ENCODE measurements around the gene ZNF384.

ZNF384 gene

DNA sequence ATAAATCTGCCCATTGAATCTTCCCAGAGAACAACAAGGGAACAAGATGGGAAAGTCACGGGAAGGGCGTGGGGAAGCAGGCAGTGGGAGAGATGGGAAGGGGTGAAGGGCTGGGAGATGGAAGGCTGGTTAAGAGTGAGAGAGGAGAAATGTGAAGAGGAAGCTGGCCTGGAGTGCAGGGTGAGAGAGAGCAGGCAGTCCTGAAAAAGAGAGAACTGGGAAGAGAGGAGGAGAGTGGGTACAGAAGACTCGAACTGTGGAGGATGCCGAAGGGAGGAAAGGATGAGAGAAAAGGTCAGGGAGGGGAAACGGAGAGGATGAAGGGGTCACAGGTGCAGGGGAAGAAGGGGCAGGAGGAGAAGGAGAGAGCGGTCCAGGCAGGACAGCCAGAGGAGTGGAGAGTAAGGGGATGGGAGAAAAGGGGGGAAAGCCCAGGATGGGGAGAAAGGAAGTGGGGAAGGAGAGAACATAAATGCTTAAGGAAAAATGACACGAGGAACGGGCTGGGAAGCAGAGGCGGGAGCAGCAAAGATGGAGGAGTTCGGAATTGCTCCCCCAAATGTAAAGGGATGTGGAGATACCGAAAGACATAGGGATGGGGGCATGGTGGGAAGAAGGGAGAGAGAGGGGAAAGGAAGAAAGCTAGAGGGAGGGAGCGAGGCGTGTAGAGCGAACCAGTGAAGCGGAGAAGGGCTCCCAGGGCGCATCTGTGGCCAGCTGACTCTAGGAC lies 10.2 kb upstream of the ZNF384 start:
- DNase-seq (ENCODE audit: low spot score) = no peak

DNA sequence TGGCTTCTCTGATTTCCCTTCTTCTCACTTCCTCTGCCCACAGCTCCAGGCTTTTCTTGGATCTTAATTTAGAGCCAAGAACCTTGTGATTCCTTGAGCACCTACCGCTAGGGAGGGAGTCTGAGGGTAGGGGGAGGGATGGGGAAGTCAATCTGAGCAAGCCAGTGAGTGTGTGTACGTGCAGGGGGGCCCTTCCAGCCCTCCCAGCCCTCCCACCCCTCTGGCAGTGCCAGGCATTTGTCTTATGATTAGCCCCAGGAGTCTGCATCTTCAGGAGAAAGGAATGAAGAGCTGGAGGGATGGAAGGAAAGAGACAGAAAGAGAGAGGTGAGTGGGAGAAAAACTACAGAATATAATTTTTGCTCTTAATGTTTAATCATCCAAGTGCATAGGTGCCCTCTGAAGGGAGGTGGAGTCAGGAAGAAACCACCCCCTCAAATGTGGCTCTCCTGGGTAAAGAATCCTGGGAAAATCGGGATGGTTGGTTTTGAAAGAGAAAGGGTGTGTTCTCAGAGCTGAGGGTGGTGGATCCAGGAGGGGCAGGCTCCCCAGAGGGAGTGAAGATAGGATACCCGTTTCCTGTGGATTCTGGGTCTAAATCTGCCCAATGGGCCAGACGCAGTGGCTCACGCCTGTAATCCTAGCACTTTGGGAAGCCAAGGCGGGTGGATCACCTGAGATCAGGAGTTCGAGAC lies 9.3 kb upstream of the ZNF384 start:
- DNase-seq (ENCODE audit: low spot score) = no peak

DNA sequence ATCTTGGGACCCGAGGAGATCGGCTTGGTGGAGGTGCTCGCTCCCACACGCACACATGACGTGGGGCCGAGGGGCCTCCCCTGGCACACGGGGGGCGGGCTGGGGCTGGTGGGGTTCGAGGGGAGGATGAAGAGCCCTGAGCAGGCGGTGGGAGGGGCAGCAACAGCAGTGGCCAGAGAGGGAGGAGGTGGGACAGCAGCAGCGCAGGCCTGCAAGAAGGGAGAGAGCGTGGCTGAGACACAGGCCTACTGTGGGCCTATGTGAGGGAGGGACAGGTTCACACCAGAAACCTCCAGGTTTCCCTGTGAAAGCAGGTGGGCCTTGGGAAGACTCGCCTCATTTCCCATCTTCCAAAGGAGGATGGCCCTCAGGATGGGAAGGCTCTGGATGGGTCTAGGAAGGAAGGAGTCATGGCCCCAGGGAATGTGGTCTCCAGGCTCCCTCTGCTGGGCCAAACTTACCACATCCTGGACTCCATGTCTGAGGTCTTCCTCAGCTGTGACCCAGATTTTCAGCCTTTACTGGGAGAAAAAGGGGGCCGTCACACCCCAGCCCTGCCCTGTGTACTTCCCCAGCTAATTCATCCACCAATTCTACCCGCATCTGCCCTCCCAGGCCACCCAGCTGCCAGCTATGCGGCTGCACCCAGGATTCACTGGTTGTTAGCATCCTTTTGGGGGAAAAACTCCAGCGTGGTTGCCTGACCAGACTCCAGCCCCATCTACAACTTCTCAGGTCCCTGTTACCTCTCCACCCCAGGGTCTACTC lies 8.6 kb upstream of the ZNF384 start:
- peak; percentile 77 for DNase-seq (ENCODE audit: low spot score)

DNA sequence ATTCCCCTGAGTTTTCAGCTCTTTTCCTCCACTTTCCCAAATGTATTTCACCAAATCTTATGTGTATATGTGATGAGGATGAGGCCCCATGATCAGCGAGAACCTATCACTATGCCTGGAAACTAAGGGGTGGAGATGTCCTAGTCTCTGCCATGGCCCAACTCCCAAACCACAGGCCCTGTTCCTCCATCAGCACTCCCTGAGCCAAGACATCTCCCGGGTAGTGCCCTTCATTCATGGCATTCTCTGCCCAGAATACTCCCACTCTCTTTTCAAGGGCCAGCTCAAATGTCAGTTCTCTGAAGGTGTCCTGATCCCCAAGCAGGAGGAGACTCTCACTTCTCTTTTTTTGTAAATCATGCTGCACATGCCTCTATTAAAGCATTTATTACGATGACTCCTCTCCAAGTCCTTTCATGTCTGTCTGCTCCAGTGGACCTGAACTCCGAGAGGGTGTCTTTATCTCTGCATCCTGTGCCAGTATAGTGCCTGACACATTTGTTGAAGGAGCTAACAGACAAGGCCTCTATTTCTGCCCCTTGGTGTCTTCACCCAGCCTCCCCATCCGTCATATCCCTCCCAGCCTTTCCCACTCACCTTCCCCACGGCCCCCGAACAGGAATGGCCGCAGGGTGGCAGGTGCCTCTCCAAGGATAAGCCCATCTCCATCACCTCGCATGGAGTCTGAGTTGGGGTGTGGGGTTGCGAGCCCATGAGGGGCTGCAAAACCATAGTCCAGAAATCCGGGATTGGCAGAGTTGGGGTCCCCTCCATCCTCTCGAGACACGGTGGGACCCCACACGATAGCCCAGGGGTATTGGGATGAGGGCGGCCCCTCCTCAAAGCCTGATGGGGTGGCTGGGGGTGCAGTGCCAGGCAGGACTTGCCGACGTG lies 7.8 kb upstream of the ZNF384 start:
- DNase-seq (ENCODE audit: low spot score) = no peak

DNA sequence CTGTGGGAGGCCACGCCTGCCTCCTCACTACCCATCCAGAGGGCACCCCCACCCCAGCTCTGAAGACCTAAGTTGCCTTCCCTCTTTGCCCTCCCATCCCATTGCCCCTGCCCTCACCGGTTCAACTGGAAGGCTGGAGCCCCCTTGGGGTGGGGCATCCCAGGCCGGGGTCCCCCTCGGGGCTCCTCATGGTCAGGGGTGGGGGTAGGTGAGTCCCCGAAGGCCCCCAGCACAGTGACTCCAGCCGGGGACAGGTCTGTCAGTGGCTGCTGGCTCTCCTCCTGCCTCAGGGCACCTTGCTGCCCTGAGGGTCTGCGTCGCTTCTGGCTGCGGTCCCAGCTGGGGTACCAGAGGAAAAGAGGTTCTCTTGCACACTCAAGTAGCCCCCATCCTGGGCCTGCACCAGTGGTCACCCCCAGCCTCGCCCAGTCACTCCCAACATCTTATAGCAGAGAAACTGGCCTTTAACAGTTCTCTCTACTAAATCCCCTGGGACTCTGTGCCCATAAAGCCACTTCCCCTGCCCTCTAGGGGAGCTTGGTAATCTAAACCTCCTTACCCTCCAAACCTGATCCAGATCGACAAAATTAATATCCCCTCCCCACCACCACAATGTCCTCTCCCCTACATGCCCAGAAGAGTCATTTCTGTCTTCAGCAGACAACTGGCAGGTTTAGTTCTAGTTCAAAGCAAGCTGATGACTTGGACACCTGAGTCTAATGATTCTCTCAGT lies 6.3 kb upstream of the ZNF384 start:
- no peak for DNase-seq (ENCODE audit: low spot score)

DNA sequence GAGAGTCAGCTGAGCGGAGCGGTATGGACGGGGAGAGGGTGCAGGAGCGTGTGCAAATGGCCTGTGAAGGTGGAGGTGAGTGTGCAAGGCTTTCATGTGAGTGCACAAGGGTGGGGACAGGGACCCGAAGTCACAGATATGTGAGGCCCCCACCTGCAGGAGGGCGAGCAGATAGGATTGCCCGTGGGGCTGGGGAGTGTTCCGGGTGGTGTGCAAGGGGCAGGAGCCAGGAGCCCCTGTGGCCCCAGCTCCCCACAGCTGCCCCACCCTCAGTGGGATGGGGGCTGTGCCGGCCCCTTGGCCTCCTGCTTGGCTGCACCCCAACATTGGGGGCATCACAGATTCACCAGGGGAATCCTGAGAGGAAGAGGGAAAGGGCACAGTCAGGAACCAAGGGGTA lies 5.5 kb upstream of the ZNF384 start:
- DNase-seq (ENCODE audit: low spot score) = no peak

DNA sequence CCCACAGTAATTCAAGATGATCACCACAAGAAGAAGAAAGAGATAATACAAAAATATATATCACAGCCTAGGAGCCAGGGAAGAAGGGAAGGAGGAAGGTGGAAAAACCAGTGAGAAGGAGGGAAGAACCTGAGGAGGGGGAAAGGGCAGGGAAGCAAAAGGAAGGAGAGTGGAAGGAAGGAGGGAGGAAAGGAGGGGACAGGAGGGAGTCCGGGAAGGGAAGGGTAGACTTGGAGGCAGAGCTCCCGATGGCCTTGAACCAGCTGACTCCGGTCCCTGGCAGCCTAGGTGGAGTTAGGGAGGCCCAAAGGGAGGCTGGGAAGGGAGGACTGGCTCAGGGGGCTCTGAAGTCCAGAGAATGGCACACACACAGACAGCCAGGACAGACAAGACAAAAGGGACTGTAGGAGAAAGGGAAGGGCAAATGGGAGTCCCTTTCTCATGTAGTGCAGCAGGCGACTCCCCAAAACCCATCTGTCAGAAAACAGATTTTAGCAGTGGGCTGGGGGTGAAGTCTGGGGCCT lies 4.7 kb upstream of the ZNF384 start:
- DNase-seq (ENCODE audit: low spot score) = no peak

DNA sequence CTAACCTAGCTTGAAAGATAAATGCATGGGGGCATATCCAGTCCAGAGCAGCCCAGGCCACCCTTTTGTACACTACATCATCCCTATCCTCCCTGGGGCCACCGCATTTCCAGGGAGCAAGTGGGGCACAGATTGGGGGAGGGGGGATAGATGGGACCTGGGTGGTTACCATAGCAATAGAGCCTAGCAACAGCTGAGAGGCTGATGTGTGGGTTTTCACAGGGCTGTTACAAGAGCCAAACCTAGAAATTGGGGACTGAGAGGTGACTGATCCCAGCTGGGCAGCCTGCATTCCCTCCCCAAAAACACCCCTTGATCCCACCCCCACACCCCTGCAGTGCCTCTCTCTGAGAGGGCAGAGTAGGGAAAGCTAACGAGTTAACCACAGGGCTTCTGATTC lies 3.7 kb upstream of the ZNF384 start:
- DNase-seq (ENCODE audit: low spot score) = no peak

DNA sequence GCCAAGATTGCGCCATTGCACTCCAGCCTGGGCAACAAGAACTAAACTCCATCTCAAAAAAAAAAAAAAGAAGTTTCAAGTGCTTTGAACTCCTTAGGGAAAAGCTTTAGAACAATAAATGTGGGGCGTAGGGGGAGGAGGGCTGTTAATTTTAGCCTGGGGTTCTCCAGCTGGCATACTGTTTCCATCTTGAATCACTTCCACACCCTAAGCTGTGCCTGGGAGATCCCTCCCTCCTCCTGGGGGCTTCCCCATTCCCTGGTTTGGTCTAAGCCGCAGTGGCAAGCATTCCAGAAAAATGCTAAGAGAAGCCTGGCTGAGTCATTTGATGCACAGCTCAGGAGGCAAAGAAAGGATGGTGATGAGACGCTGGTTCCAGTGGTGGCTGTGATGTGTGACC lies 2.3 kb upstream of the ZNF384 start:
- no peak for DNase-seq (ENCODE audit: low spot score)

DNA sequence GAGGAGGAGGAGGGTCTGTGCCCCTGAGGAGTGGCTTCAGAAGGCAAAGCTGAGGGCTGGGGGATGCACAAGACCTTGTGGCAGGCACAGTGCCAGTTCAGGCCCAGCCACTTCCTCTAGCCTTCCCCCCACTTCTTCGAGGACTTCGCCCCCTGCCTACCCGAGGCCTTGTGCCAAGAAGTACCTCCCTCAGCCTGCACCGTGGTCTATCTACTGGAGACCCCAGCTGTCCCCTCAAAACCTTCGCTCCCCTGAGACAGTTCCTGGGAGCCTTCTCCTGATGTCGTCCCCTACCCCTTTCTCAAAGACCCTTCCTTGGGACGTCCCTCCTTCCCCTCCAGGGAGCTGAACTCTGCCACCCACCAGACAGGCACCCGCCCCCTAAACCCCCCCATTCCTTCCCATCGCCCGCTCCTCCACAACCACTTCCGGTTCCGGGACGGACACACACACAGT lies 604 bp downstream of the ZNF384 start:
- no peak for DNase-seq (ENCODE audit: low spot score)

DNA sequence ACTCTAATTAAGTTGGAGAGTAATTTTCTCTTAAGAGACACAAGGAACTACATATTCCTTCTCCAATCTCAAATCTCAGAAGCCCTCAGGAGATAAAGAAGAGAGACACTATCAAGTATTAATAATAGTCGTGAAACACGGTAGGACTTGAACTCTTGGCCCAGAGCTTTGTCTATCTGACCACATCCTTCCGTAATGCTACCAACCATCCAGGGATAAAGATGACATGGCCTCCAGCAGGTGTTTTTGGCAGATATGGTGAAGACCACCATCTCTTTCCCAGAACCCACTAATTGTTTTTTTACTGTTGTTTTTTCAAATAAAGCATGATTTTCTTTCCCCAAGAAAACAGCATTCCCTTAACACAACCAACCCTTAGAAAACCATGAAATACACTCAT lies 3.4 kb downstream of the ZNF384 start:
- DNase-seq (ENCODE audit: low spot score) = no peak

DNA sequence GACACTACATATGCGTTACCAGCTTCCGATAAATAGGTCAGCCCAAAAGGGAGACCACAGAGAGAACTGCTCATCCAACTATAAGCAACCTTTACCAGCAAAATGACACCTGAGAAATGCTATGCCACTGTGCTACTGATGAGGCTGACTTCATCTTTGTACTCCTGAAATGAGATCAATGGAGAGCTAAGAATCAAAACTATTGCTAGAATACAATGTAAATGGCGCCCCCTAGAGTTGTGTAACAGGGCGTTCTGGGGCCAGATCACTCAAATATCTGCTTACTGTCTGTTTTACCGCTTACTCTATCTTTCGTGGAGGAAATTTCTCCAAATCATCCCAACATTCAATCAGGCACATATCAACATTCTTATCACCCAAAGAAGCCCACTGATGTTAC lies 4.6 kb downstream of the ZNF384 start:
- DNase-seq (ENCODE audit: low spot score) = peak; percentile 57

DNA sequence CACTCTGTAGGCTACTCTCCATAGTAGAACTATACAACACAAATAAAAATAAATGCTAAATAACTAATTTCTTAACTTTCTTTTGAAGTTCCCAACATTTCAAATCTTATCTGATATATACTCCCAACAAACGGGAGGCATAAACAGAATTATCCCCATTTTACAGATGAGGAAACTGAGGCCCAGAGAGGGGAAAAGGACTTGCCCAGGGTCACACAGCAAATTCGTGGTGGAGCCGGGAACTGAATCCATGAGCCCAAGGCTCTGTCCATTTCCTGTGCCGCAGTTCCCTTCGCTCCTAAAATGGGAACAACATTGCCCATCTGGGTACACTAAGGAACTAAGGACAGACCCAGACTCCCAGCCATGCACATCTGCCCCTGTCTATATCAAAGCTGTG lies 12.2 kb downstream of the ZNF384 start:
- no peak for DNase-seq (ENCODE audit: low spot score)

DNA sequence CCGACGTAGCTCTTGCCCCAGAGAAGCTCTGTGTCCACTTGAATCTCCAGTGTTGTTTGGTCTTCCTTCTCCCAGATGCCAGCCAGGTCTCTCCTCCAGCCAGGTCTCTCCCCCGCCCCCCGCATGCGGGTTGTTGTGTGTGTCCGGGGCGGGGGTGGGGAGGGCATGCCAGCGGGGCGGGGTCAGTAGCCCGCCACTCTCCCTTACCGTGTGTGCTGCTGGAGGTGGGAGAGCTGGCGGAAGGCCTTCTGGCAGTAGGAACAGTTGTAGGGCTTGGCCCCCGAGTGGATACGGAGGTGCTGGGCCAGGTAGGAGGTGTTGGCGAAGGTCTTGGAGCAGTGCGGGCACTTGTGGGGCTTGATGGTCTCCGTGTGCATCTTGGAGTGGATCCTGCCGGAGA lies 17.0 kb downstream of the ZNF384 start:
- no peak for DNase-seq (ENCODE audit: low spot score)

DNA sequence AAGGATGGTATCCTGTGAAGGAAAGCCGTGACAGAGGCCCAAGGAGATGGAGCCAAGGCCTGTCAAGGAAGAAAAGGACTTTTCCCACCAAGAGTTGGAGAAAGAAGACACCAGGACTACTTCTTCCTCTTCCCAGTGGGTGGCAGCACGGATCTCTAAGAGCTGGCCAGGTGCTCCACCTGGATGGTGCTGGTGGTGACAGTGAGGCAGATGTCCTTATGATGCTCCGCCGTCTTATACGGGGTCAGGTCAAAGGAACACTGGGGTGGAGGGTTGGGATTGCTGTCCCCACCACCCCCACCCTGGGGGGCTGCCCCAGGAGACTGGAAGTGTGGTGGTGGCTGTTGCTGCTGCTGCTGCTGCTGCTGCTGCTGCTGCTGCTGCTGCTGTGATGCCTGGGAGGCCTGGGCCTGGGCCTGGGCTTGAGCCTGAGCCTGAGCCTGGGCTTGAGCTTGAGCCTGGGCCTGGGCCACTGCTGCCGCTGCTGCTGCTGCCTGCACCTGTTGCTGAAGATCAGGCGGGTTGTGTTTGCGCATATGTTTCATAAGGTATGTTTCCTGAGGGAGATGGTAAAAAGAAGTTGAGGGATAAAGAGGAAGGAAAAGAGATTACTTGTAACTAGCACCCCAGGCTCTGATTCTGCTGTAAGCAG lies 21.5 kb downstream of the ZNF384 start:
- peak; percentile 55 for DNase-seq (ENCODE audit: low spot score)

DNA sequence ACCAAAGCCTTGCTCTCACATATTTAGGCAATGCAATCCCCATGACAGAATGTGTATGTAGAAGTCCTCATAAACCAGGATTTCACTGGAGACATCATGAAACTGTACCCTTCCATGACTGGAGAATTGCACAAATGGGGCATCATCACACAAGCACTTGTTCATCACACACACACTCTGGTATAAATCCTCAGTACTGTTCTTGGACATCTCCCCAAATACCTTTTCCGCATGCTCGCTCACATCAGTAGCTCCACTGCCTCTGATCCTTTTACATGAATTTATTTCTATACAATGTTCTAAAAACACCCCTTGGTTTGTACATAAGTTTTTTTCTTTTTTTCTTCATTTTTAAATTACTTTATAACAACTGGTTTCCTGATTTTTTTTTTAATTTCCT lies 23.0 kb downstream of the ZNF384 start:
- DNase-seq (ENCODE audit: low spot score) = no peak

DNA sequence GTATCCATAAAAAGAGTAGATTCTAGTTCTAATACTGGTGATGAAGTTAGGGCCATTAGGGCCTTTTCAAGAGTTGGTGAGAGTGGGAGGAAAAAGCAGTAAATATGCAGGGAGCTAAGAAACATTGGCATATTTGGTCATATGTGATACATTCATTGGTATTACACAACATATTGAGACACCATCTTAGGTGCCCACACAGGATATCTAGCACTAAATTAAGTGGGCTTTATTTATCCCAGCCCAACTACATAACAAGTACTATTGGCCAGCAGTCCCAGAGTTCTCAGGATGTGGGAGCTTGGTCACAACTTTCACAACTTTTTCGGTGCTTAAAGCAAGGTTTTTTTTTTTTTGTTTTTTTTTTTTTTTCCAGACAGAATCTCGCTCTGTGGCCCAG lies 24.3 kb downstream of the ZNF384 start:
- no peak for DNase-seq (ENCODE audit: low spot score)

DNA sequence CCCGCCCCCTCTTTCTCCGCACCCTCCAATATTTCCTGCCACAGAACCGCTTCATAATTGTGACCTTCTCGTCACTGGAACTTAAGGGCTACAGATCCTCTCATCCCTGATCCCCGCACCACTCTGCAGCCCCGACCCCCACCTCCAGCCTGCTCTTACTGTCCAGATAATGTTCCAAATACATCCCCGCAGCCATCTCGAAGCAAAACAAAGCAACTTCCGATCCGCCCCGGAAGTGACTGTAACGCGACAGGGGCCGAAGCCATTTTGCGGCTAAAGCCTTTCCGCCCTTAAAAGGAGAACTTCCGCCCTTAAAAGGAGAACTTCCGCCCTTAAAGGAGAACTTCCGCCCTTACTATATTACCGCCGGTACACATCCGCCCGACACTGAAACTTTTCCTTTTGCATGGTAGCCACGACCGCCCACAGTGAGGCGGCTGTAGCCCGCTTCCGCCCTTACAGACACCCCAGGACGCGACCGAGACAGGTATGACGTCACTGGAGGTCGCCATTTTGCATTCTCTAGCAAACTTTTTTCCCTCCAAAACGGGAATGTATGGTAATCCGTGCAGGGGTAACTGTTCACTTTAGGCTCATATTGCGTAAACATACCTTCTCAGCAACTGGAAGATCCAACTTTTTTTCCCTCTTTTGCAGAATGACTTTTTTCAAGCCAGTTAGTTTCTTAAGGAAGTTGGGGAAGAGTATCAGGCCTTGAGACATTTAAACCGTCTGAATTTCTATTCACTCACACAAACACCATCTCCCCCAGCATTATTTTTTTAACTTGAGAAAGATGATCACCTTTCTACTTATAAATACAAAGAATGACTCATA lies 26.1 kb downstream of the ZNF384 start, which contains the start of gene ING4:
ING4 (minus strand) TSS at position 214 of the 837 bp plus-strand sequence; CDS start at position 196, 18 bp downstream.
- DNase-seq (ENCODE audit: low spot score) = peak; percentile 97

DNA sequence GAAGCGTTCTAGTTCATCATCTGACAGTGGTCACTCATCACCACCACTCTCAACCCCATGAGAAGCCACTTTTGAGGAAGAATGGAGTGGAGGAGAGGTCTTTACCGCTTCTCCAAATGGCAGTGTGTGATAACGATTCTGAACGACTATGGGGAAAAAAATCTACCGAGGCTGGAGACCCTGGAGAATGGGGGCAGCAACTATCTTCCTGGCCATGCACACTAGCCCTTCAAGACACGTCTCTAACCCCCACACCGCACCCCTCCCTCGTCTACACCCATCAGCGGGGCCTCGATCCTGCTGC lies 26.6 kb downstream of the ZNF384 start:
- DNase-seq (ENCODE audit: low spot score) = peak; percentile 79

DNA sequence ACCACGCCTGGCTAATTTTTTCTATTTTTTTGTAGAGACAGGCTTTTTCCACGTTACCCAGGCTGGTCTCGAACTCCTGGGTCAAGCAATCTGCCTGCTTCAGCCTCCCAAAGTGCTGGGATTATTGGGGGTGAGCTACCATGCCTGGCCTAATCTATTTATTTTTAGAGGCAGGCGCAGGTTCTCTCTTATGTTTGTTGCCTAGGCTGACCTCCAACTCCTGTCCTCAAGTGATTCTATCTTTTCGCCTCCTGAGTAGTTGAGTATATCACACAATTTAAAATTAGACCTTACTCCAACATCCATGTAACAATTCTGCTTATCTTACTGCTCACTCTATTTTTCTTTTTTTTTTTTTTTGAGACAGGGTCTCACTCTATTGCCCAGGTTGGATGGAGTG lies 35.2 kb downstream of the ZNF384 start:
- no peak for DNase-seq (ENCODE audit: low spot score)

Data from D341Med (cell line).